KBM-7 (cell line): ENCODE data around the gene TMEM129.

ENCODE experiments used
- DNase-seq: peaks from one replicate; pipeline ENCODE4 v3.0.0-alpha.2; 2015
- in situ Hi-C: fragments of 300-500 bp; cut with MboI; formaldehyde crosslinking; loops from 2 replicates; pipeline ENCODE4 v1.14.3; 2020; ENCODE audit warnings: low sequenced_read_pairs, low pct_unique_long_range_greater_than_20kb, mixed read lengths

The TMEM129 gene

GRCh38 chr4:1746919-1747602 lies 25.9 kb upstream of the TMEM129 start:
- in situ Hi-C loops, result loop anchor here (10.0 kb wide), 1 partner anchor 68 kb away; no protein-coding TSS in a partner anchor
- no peak for DNase-seq

DNA sequence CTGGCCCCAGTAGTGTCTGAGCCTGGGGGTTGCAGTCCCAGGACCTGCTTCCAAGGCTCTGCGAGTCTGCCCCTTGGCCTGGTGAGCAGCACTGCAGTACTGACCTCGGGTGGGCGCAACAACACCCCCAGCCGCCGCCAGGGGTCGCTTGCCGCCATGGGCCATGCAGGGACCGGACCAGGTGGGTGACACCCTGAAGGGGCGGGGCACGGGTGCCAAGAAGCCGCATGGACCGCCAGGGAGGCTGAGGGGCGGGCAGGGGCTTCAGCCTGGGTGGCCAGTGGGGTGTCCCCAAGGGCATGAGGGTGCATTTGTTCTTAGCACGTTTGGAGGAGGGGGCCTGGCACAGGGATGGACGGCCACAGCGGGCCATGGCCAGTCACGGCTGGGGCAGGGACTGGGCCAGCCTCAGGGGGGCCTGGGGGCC lies 25.2 kb upstream of the TMEM129 start:
- in situ Hi-C loops, result loop anchor here (10.0 kb wide), 1 partner anchor 69 kb away; no protein-coding TSS in a partner anchor
- peak; percentile 75 for DNase-seq

DNA sequence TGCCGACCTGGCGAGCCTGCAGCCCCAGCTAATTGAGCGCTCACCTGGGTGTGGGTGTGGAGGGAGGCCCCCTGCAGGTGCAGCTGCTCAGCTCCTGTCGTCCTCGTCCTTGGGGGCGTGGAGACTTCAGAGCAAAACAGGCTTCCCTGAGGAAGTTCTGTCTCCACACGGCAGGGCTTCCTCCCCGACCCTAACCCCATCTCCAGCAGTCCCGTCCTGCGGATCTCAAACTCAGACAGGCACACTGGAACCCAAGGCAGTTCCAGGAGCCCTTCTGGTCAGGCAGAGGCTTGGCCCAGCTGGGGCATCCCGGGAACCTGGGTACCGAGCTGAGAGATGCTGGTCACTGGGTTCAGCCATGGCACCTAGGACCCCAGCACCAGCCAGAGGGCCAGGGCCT lies 24.6 kb upstream of the TMEM129 start:
- DNase-seq, result no peak
- in situ Hi-C loops, result loop anchor here (10.0 kb wide), 1 partner anchor 69 kb away; no protein-coding TSS in a partner anchor

GRCh38 chr4:1745165-1745564 lies 24.0 kb upstream of the TMEM129 start:
- DNase-seq, result no peak
- in situ Hi-C loops, result loop anchor here (10.0 kb wide), 1 partner anchor 70 kb away; no protein-coding TSS in a partner anchor

GRCh38 chr4:1744552-1744951 lies 23.4 kb upstream of the TMEM129 start:
- DNase-seq, result no peak
- in situ Hi-C loops, result loop anchor here (10.0 kb wide), 1 partner anchor 70 kb away; no protein-coding TSS in a partner anchor

- no peak for DNase-seq
- in situ Hi-C loops, result loop anchor here (10.0 kb wide), 1 partner anchor 71 kb away; no protein-coding TSS in a partner anchor
These were observed 22.9 kb upstream of the TMEM129 start for GRCh38 chr4:1743975-1744374.

DNA sequence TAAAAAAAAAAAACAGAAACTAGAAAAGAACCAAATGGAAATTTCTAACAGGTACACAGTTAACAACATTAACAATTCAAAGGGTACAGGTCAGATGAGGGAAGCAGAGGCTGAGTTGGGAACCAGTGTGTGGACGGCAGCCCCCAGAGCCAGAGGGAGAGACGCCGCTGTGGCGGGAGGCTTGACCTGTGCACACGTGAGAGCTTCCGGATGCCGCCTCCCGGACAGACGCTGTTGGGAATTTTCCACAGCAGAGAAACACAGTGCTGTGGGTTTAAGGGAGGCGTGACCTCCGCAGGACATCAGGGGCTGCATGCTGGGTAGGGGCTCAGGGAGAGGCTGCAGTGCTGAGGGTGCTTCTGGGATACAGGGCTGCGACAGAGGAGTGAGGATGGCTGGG lies 22.4 kb upstream of the TMEM129 start:
- DNase-seq, result no peak
- in situ Hi-C loops, result loop anchor here (10.0 kb wide), 1 partner anchor 71 kb away; no protein-coding TSS in a partner anchor

DNA sequence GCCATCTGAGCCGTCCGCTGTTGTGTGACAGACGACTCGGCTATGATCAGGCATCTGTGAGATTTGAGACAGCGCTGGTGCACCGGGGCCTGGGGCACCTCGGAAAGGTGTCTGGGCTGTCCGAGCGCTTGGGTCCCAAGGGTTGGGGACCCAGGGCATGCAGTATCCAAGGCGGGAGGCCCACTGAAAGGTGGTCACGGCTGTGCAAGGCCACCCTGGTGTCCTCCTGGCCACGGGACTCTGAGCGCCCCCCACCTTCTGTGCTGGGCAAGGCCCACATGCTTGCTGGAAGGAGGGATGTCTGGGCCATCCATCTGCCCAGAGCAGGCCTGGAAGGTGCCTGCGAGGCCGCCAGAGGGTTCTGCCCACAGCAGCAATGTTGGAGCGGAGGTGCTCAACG lies 20.1 kb upstream of the TMEM129 start:
- in situ Hi-C loops, result loop anchor here (10.0 kb wide), 1 partner anchor 74 kb away; no protein-coding TSS in a partner anchor
- no peak for DNase-seq

- in situ Hi-C loops, result loop anchor here (10.0 kb wide), 1 partner anchor 75 kb away; no protein-coding TSS in a partner anchor
- no peak for DNase-seq
These were observed 19.0 kb upstream of the TMEM129 start for GRCh38 chr4:1740021-1740545.

- no peak for DNase-seq
- in situ Hi-C loops, result no loop called here
These were observed 18.2 kb upstream of the TMEM129 start for GRCh38 chr4:1739358-1739757.

GRCh38 chr4:1738410-1738809 lies 17.3 kb upstream of the TMEM129 start:
- DNase-seq, result no peak
- in situ Hi-C loops, result no loop called here

- DNase-seq, result no peak
- in situ Hi-C loops, result no loop called here
These were observed 16.5 kb upstream of the TMEM129 start for GRCh38 chr4:1737666-1738065.

DNA sequence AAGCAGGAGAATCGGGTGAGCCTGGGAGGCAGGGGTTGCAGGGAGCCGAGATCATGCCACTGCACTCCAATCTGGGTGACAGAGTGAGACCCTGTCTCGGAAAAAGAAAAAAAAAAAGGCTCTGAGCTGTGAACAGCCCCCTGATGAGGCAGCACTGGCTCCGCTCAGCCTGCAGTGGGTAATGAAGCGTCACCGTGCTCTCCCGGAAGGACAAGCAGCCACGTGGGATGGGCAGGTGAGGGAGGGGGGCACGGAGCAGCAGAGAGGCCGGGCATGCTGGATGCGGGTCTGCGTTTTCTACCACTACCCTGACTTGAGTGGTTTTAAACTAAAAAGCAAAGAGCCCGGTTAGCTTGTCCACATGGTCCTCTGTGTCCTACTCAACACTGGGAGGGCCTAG lies 15.7 kb upstream of the TMEM129 start:
- no peak for DNase-seq
- in situ Hi-C loops, result no loop called here

- in situ Hi-C loops, result no loop called here
These were observed 14.1 kb upstream of the TMEM129 start for GRCh38 chr4:1735215-1735614.

DNA sequence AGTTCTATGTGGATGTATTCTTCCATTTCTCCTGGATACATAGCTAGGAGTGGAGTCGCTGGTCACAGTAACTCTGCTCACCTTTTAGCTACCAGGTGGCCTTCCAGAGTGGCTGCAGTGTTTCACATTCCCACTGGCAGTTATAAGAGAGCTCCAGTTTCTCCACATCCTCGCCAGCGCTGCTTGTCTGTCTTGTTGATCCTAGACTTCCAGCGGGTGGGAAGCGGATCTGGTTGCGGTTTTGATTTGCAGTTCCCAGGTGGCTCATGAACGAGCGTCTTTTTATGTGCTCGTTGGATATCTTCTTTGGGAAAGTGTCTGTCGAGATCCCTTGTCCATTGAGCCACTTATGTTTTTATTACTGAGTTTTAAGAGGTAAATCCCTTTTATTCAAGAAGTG lies 11.8 kb upstream of the TMEM129 start:
- no peak for DNase-seq
- in situ Hi-C loops, result no loop called here

More at GRCh38 chr4:1735215-1735614, 14.1 kb upstream of the TMEM129 start:
- no peak for DNase-seq

DNA sequence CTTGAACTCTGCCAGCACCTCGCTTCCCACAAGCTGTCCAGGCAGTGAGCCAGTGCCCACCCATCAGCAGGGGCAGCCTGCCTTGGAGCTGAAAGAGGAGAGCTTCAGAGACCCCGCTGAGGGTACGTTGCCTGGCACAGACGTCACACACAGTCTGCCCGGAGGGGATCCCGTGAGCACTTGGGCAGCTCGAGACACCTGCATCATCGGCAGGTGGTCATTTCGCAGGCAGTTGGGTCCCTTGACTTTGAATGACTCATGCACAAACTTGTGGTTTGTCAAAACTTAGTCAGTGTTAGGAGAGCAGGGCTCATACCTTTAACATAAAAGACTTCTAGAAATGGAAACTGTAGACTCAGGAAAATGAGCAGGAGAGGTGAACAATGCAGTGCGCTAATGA lies 10.1 kb upstream of the TMEM129 start:
- in situ Hi-C loops, result no loop called here
- no peak for DNase-seq

DNA sequence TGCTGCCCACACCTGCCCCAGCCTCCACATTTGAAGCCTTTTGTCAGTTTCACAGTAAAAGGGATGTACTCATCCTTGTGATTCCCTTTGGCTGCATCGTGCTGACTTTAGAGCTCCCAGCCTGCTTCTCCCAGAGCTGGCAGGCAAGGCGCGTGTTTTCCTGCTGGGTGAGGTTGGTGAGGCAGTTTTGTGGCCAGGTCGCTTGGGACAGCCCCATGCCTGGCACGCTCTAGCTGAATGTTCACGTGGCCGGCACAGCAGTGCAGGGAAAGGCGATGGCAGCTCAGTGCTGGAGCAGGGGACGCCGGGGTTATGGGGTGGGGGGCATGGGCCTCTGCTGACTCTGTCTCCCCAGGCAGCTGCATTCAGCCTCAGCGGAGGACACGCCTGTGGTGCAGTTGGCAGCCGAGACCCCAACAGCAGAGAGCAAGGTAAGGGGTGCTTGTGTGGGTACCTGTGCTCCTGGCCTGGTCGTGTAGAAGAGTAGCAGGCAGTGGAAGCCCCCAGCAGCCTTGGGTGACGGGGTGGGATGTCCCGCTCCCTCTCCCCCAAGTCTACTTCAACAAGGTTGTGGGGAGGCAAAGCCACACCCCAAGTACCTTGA lies 9.5 kb upstream of the TMEM129 start:
- in situ Hi-C loops, result no loop called here
- no peak for DNase-seq

- in situ Hi-C loops, result no loop called here
- DNase-seq, result no peak
These were observed 7.2 kb upstream of the TMEM129 start for GRCh38 chr4:1728061-1728980.
